CD4-positive, alpha-beta T cell (primary cell): ENCODE results near the gene PARD6B. TPM values are rescaled to one million over a fixed set of nuclear protein-coding genes. Genes with fewer than 3 reads are reported as not detected.
"Not testable (repeated sequence)": the region's sequence is repeated elsewhere in the genome, so short reads cannot be mapped to it uniquely, and the experiment has no call there.

Experiments used
- ATAC-seq: fragments of 200-7000 bp; cut with Tn5 transposase; one replicate; pipeline ENCODE4 v1.10.0; 2022; ENCODE audit warnings: mild to moderate bottlenecking; ENCODE audit not compliant: poor library complexity
- CTCF ChIA-PET: fragments of 350-600 bp; sonication (Branson Sonifier 250); formaldehyde crosslinking; loops from one replicate; lab custom pipeline; 2021; ENCODE audit warnings: antibody characterized with exemption, inconsistent platforms; lab: Charles Lee
- POLR2A ChIA-PET: fragments of 350-600 bp; sonication (Branson Sonifier 250); formaldehyde crosslinking; loops from one replicate; lab custom pipeline; 2021; ENCODE audit warnings: antibody characterized with exemption, inconsistent platforms; lab: Charles Lee
- DNase-seq, 14 experiments: peaks; one replicate each; pipeline ENCODE4 v3.0.0-alpha.2; 2013 to 2020; ENCODE audit warnings: mixed read lengths in 2 of 14
- H3K27ac ChIP-seq, 2 donors: one replicate each; pipeline versions ENCODE4 v1.5.1 to v1.7.0; 2013; ENCODE audit warnings: low read length in 2 of 2, low read depth in 1 of 2, mild to moderate bottlenecking in 1 of 2
- H3K27me3 ChIP-seq, 2 experiments: 1 replicate in 1 of 2; 2 replicates in 1 of 2; pipeline versions ENCODE4 v1.6.1 to v1.7.0; 2013; ENCODE audit warnings: low read length in 2 of 2, control low read depth in 1 of 2, mild to moderate bottlenecking in 1 of 2, moderate library complexity in 1 of 2; ENCODE audit not compliant: insufficient read depth in 2 of 2, control insufficient read depth in 1 of 2
- H3K36me3 ChIP-seq: one replicate; pipeline ENCODE4 v1.6.1; 2013; ENCODE audit warnings: low read length, control low read depth; ENCODE audit not compliant: insufficient read depth
- H3K4me1 ChIP-seq: one replicate; pipeline ENCODE4 v1.6.1; 2013; ENCODE audit warnings: low read length, control low read depth; ENCODE audit not compliant: insufficient read depth
- H3K4me3 ChIP-seq: one replicate; pipeline ENCODE4 v1.5.1; 2013; ENCODE audit warnings: mild to moderate bottlenecking, low read length, moderate library complexity
- H3K9me3 ChIP-seq, 2 experiments: 1 replicate in 1 of 2; 2 replicates in 1 of 2; pipeline versions ENCODE4 v1.6.1 to v1.7.0; 2013; ENCODE audit warnings: low read length in 2 of 2, mild to moderate bottlenecking in 2 of 2, control low read depth in 1 of 2, moderate library complexity in 1 of 2; ENCODE audit not compliant: control insufficient read depth in 1 of 2, insufficient read depth in 1 of 2
- H3K27ac Mint-ChIP-seq: one replicate; pipeline ENCODE4 v1.8.0; 2020; ENCODE audit warnings: mixed read lengths
- H3K27me3 Mint-ChIP-seq: one replicate; pipeline ENCODE4 v1.8.0; 2021; ENCODE audit warnings: mixed read lengths
- H3K36me3 Mint-ChIP-seq: one replicate; pipeline ENCODE4 v1.8.0; 2021; ENCODE audit warnings: low read depth, mixed read lengths
- H3K4me1 Mint-ChIP-seq: one replicate; pipeline ENCODE4 v1.8.0; 2021; ENCODE audit warnings: low read depth, mixed read lengths
- H3K4me3 Mint-ChIP-seq: one replicate; pipeline ENCODE4 v1.8.0; 2020; ENCODE audit warnings: mild to moderate bottlenecking, mixed read lengths
- H3K9me3 Mint-ChIP-seq: one replicate; pipeline ENCODE4 v1.8.0; 2020; ENCODE audit warnings: mixed read lengths
- intact Hi-C, 2 experiments: fragments of 100-400 bp; cut with DNase I in 1 of 2; cut with micrococcal nuclease in 1 of 2; formaldehyde crosslinking; loops; one replicate each; pipeline versions ENCODE4 v1.15.1 to v1.9.0; 2023 to 2025; cut with DNase I, micrococcal nuclease
- total RNA-seq, 174 experiments: library from RNA in 2 of 174; stranded (reverse) in 2 of 174; gene quantifications; one replicate each; pipeline ENCODE4 v1.2.3 and lab custom pipeline; 2021 to 2026
- TF ChIP-seq, protein P1 (sequence below): fragments of 200-600 bp; IDR thresholded peaks from one replicate; pipeline ENCODE4 v1.8.0; 2022; ENCODE audit warnings: antibody characterized with exemption, mild to moderate bottlenecking

PARD6B gene
- total RNA-seq, 2 experiments from 2014 or later, result 5.6 to 8.2 TPM

DNA sequence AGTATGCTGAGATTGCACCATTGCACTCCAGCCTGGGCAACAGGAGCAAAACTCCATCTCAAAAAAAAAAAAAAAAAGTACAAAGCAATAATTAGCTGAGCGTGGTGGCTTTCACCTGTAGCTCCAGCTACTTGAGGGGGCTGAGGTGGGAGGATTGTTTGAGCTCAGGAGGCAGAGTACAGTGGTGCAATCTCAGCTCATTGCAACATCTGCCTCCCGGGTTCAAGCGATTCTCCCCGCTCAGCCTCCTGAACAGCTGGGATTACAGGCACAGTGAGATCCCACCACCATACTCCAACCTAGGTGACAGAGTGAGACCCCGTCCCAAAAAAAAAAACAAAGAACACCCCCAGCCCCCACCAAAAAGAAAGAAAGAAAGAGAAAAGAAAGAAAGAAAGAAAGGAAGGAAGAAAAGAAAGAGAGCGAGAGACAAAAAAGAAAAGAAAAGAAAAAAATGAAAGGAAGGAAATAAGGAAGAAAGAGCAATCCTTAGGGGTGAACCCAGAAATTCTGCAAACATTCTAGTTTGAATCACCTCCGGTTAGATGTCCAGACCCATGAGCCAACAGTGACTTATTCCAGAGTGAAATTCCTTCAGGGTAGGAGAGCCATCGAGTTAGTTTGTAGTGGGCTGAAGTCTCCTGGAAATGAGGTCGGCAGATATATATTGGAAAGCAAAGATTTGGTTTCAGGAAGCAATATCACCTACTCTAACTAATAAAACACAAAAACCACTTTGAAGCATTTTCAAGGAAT, 36.8 kb upstream of the PARD6B start:
- DNase-seq (no peak), ATAC-seq (no peak)
- Mint-ChIP-seq H3K9me3 (no peaks in the 10 kb centered on the region), H3K27me3 (peaks cover 40% of the 10 kb centered on the region), H3K36me3 (no peaks in the 10 kb centered on the region), H3K4me1 (no peaks in the 10 kb centered on the region), H3K27ac (no peak overlapping the region), H3K4me3 (no peak overlapping the region)
- Histone ChIP-seq H3K4me3 (no peak overlapping the region), H3K4me1 (peaks cover 12% of the 10 kb centered on the region), H3K9me3 (no peaks in the 10 kb centered on the region), H3K27me3 (peaks cover 27 to 30% of the 10 kb centered on the region in 2 experiments), H3K27ac (no peak overlapping the region), H3K36me3 (no peaks in the 10 kb centered on the region)
- CTCF ChIA-PET, result no interaction called here
- TF ChIP-seq, protein P1, sequence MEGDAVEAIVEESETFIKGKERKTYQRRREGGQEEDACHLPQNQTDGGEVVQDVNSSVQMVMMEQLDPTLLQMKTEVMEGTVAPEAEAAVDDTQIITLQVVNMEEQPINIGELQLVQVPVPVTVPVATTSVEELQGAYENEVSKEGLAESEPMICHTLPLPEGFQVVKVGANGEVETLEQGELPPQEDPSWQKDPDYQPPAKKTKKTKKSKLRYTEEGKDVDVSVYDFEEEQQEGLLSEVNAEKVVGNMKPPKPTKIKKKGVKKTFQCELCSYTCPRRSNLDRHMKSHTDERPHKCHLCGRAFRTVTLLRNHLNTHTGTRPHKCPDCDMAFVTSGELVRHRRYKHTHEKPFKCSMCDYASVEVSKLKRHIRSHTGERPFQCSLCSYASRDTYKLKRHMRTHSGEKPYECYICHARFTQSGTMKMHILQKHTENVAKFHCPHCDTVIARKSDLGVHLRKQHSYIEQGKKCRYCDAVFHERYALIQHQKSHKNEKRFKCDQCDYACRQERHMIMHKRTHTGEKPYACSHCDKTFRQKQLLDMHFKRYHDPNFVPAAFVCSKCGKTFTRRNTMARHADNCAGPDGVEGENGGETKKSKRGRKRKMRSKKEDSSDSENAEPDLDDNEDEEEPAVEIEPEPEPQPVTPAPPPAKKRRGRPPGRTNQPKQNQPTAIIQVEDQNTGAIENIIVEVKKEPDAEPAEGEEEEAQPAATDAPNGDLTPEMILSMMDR, result no peak
- intact Hi-C loops, result no loop called here
- POLR2A ChIA-PET, result interaction anchor here (0.6 kb wide), 1 partner anchor 287 kb away, joined by 3 read pairs; no protein-coding TSS in a partner anchor

DNA sequence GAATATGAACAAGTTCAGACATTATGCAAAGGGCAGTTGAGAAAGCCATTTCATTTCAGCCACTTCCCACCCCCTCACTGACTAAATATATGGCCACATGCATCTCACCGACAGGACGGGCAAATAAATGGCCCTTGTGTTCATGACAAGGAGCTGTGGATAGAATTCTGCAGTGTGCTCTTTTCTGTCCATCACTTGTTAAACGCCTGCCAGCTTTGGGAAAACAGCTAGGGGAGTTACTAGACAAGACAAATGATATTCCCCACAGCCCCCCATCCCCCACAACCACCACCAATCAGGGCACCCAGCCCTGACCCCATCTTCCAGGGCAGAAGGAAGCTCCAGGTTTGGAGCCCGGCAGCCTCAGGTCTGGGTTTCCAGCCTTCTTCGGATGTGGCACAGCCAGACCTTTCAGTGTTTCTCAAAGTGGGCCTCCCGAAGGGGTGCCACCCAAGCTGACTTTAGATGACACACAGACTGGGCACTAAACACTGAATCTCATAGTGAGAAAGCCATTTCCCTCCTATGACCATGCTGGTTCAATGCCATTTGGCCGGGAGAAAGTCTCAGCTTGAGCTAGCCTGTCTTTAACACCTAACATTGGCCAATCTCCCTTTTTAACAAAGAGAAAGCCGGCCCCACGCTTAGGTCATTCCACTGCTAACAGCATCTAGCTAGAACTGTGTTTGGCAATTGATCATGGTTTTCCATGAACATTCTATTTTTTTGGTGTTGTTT, 36.1 kb upstream of the PARD6B start:
- no peaks in the 10 kb centered on the region for H3K36me3 ChIP-seq
- Mint-ChIP-seq H3K9me3 (no peaks in the 10 kb centered on the region), H3K27me3 (peaks cover 32% of the 10 kb centered on the region), H3K4me3 (no peak overlapping the region), H3K4me1 (no peaks in the 10 kb centered on the region), H3K27ac (no peak overlapping the region), H3K36me3 (no peaks in the 10 kb centered on the region)
- TF ChIP-seq, protein P1, result no peak
- H3K4me1 ChIP-seq, result peaks cover 12% of the 10 kb centered on the region
- H3K9me3 ChIP-seq, result no peaks in the 10 kb centered on the region
- peaks cover 20 to 23% of the 10 kb centered on the region in 2 experiments for H3K27me3 ChIP-seq
- H3K4me3 ChIP-seq, result no peak overlapping the region
- ChIA-PET POLR2A (no interaction called here), CTCF (no interaction called here)
- ATAC-seq, result no peak
- intact Hi-C loops, result no loop called here
- DNase-seq, result no peak
- H3K27ac ChIP-seq, result no peak overlapping the region

DNA sequence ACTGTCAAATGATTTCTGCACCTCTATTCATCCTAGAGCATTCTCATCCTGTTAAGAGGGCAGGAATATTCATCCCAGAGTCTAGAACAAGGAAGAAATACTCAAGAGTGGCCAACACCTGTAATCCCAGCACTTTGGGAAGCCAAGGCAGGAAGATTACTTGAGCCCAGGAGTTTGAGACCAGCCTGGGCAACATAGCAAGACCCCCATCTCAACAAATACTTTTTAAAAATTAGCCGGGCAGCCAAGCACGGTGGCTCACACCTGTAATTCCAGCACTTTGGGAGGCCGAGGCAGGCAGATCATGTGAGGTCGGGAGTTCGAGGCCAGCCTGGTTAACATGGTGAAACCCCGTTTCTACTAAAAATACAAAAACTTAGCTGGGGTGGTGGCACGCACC, 33.1 kb upstream of the PARD6B start:
- H3K9me3 ChIP-seq, H3K27ac Mint-ChIP-seq, H3K9me3 Mint-ChIP-seq, CTCF ChIA-PET, H3K4me3 ChIP-seq, DNase-seq, H3K36me3 ChIP-seq, H3K4me1 ChIP-seq, H3K4me3 Mint-ChIP-seq, H3K27ac ChIP-seq, H3K36me3 Mint-ChIP-seq, ATAC-seq, H3K4me1 Mint-ChIP-seq, intact Hi-C loops, H3K27me3 ChIP-seq, POLR2A ChIA-PET: not testable (repeated sequence)
- peaks cover 12% of the 10 kb centered on the region for H3K27me3 Mint-ChIP-seq
